Measurements from ENCODE around the gene MET. TPM values are rescaled to one million over a fixed set of nuclear protein-coding genes. Genes with fewer than 3 reads are reported as not detected.
"Not testable (repeated sequence)": the region's sequence is repeated elsewhere in the genome, so short reads cannot be mapped to it uniquely, and the experiment has no call there.

Gene MET
- total and polyA plus RNA-seq, 2 of the 8 experiments (the other 6 are each of a cell fraction or from before 2014, with no cell fraction given), result 3.5 to 12.9 TPM

GRCh38 chr7:116641551-116642153, 30.3 kb upstream of the MET start (continued):
- TF ChIP-seq RAD21 (IDR thresholded peaks at IDR 0.05 in 1 of 2, conservative IDR thresholded peaks at IDR 0.05 in 1 of 2; ENCODE audit: low read depth in 2 of 2, low read length in 2 of 2) (no peak), POU5F1 (IDR thresholded peaks at IDR 0.05; ENCODE audit: low read depth, low read length) (no peak), HDAC6 (IDR thresholded peaks at IDR 0.05; ENCODE audit: low read depth, low read length) (no peak), CBX5 (IDR thresholded peaks at IDR 0.05; ENCODE audit: low read depth, low read length) (no peak), NANOG (IDR thresholded peaks at IDR 0.05; ENCODE audit: insufficient read depth, low read depth, low read length, poor library complexity, severe bottlenecking) (no peak), CHD1 (IDR thresholded peaks at IDR 0.05; ENCODE audit: low read depth, low read length) (no peak)

- H3K4me1 ChIP-seq (replicated peaks in 1 of 4; ENCODE audit: control insufficient read depth in 3 of 4, insufficient read depth in 4 of 4, low read length in 3 of 4); H3K23me2 ChIP-seq (ENCODE audit: low read depth, low read length); H4K5ac ChIP-seq (ENCODE audit: insufficient read length, low read depth, low read length); H3K27me3 ChIP-seq (replicated peaks in 1 of 4; ENCODE audit: control insufficient read depth in 3 of 4, extremely low read depth in 1 of 4, insufficient read depth in 3 of 4, low read length in 3 of 4); H2AFZ ChIP-seq (ENCODE audit: low read length); H3K9me3 ChIP-seq (ENCODE audit: insufficient read depth in 2 of 2, low read depth in 1 of 2, low read length in 1 of 2); H3K14ac ChIP-seq (ENCODE audit: insufficient read length); H3K18ac ChIP-seq (ENCODE audit: extremely low read depth, low read length); H2BK20ac ChIP-seq (ENCODE audit: low read length); H2AK5ac ChIP-seq (ENCODE audit: low read depth, low read length); H3K23ac ChIP-seq (ENCODE audit: insufficient read length); H3K4me3 ChIP-seq (ENCODE audit: extremely low read depth in 1 of 4, insufficient read depth in 2 of 4, low read depth in 3 of 4, low read length in 4 of 4); H4K91ac ChIP-seq (replicated peaks; ENCODE audit: insufficient read length, low read length); H4K20me1 ChIP-seq (replicated peaks in 1 of 2; ENCODE audit: control insufficient read depth in 1 of 2, insufficient read depth in 2 of 2, low read length in 2 of 2); H2BK120ac ChIP-seq (replicated peaks; ENCODE audit: low read depth, low read length); POLR2A ChIA-PET (ENCODE audit: partially characterized antibody); H2BK12ac ChIP-seq (ENCODE audit: low read depth, low read length); DNase-seq (ENCODE audit: low read depth in 1 of 2, low spot score in 2 of 2); H2BK5ac ChIP-seq (ENCODE audit: low read depth, low read length); H3K9ac ChIP-seq (replicated peaks in 1 of 4; ENCODE audit: extremely low read depth in 1 of 4, low read depth in 3 of 4, low read length in 3 of 4); H3K27ac ChIP-seq (ENCODE audit: low read depth, low read length); H3K4ac ChIP-seq (replicated peaks; ENCODE audit: insufficient read length, low read depth, low read length); H3K79me1 ChIP-seq (ENCODE audit: low read depth, low read length); H3K4me2 ChIP-seq (ENCODE audit: insufficient read depth in 1 of 2, low read depth in 2 of 2, low read length in 2 of 2); H3K79me2 ChIP-seq (ENCODE audit: control insufficient read depth in 1 of 2, insufficient read depth in 2 of 2, low read length in 2 of 2); FAIRE-seq; H3K36me3 ChIP-seq (ENCODE audit: control insufficient read depth in 2 of 4, insufficient read depth in 4 of 4, low read length in 3 of 4); H4K8ac ChIP-seq (ENCODE audit: extremely low read depth, insufficient read depth, low read length); H3K56ac ChIP-seq (replicated peaks; ENCODE audit: insufficient read length, low read depth, low read length); H2BK15ac ChIP-seq (ENCODE audit: low read length); CTCF ChIA-PET (ENCODE audit: partially characterized antibody): not testable (repeated sequence)
- 84% methylated on average over 4 of the region's 4 CpGs; no CpG with 5 or more reads in 1 of the 2 experiments for WGBS, 2 experiments (ENCODE audit: extremely low coverage in 1 of 2, insufficient coverage in 1 of 2, insufficient read length in 1 of 2, insufficient replicate concordance in 2 of 2, low coverage in 1 of 2, low lambda C conversion rate in 2 of 2, missing lambda C conversion rate in 1 of 2)
Measured at GRCh38 chr7:116643148-116643547, 28.8 kb upstream of the MET start.
